Activated effector memory CD4-positive, alpha-beta T cell treated with Interleukin-2 at 50 U/mL for 16 hours (primary cell): ENCODE measurements around the gene CDO1.
A peak's percentile ranks its signal among the peaks of the same experiment; 100 is the strongest.

ENCODE experiments used
- DNase-seq: peaks from one replicate; pipeline ENCODE4 v3.0.0-alpha.2; 2020

CDO1 gene

GRCh38 chr5:115816226-115817081, at the start of gene CDO1:
Gene CDO1, minus strand, starts transcription at chr5:115816659. Its CDS starts 262 bp downstream, at chr5:115816397.
- DNase-seq = no peak

GRCh38 chr5:115859378-115859777, 42.9 kb upstream of the CDO1 start:
- DNase-seq = no peak

GRCh38 chr5:115858396-115858795, 41.9 kb upstream of the CDO1 start:
- no peak for DNase-seq

- no peak for DNase-seq
Observed at GRCh38 chr5:115857626-115858349, 41.3 kb upstream of the CDO1 start.

- no peak for DNase-seq
Observed at GRCh38 chr5:115857057-115857479, 40.6 kb upstream of the CDO1 start.

GRCh38 chr5:115855959-115856358, 39.5 kb upstream of the CDO1 start:
- no peak for DNase-seq

GRCh38 chr5:115854139-115854538, 37.7 kb upstream of the CDO1 start:
- DNase-seq = no peak

- no peak for DNase-seq
Observed at GRCh38 chr5:115850744-115851416, 34.4 kb upstream of the CDO1 start.

GRCh38 chr5:115849258-115849798, 32.9 kb upstream of the CDO1 start:
- DNase-seq = no peak

GRCh38 chr5:115847290-115847689, 30.8 kb upstream of the CDO1 start:
- DNase-seq = no peak

GRCh38 chr5:115844321-115844817, 27.9 kb upstream of the CDO1 start:
- no peak for DNase-seq

- no peak for DNase-seq
Observed at GRCh38 chr5:115843444-115844130, 27.1 kb upstream of the CDO1 start.

- DNase-seq = no peak
Observed at GRCh38 chr5:115842952-115843351, 26.5 kb upstream of the CDO1 start.

GRCh38 chr5:115842089-115842935, 25.9 kb upstream of the CDO1 start:
- no peak for DNase-seq

- peak; percentile 89 for DNase-seq
Observed at GRCh38 chr5:115841382-115842088, 25.1 kb upstream of the CDO1 start, which contains the start of the genes AP3S1 and ATG12. Gene AP3S1, plus strand, starts transcription at chr5:115841935. Its CDS starts 103 bp downstream, at chr5:115842038. Gene ATG12, minus strand, starts transcription at chr5:115841565. Its CDS starts 13 bp downstream, at chr5:115841552.

GRCh38 chr5:115840873-115841272, 24.4 kb upstream of the CDO1 start:
- no peak for DNase-seq

GRCh38 chr5:115838885-115839518, 22.5 kb upstream of the CDO1 start:
- no peak for DNase-seq

GRCh38 chr5:115835481-115835880, 19.0 kb upstream of the CDO1 start:
- no peak for DNase-seq

GRCh38 chr5:115831163-115831768, 14.8 kb upstream of the CDO1 start:
- DNase-seq = no peak

GRCh38 chr5:115829913-115830312, 13.5 kb upstream of the CDO1 start:
- DNase-seq = no peak
